Measurements from ENCODE around the gene RIC3. TPM values are rescaled to one million over a fixed set of nuclear protein-coding genes. Genes with fewer than 3 reads are reported as not detected.

RIC3 gene
- total and polyA plus RNA-seq, 5 donors from 2014 or later, result 1.5 to 23.8 (median 3.1) TPM

GRCh38 chr11:8138526-8138925 lies 30.3 kb downstream of the RIC3 start:
- H3K4me1 Mint-ChIP-seq, result no peaks in the 10 kb centered on the region
- H3K27me3 ChIP-seq (ENCODE audit: control insufficient read depth, insufficient read depth, low read length), result no peaks in the 10 kb centered on the region
- no peak for ATAC-seq (ENCODE audit: low read depth in 2 of 2)

GRCh38 chr11:8127447-8127846 lies 41.4 kb downstream of the RIC3 start:
- H3K27me3 Mint-ChIP-seq, result no peaks in the 10 kb centered on the region
- H3K4me3 Mint-ChIP-seq, result no peak overlapping the region
- DNase-seq (no peak), ATAC-seq (ENCODE audit: low read depth in 2 of 2) (no peak)
- H3K36me3 Mint-ChIP-seq, result no peaks in the 10 kb centered on the region
- H3K4me1 Mint-ChIP-seq, result no peaks in the 10 kb centered on the region
- Histone ChIP-seq H3K9me3 (ENCODE audit: control insufficient read depth in 2 of 2, low read length in 2 of 2) (no peaks in the 10 kb centered on the region), H3K4me3 (ENCODE audit: low read depth, low read length) (no peak overlapping the region), H3K4me1 (ENCODE audit: control insufficient read depth, insufficient read depth, low read length, poor library complexity, severe bottlenecking) (no peaks in the 10 kb centered on the region), H3K27me3 (ENCODE audit: control insufficient read depth, insufficient read depth, low read length) (no peaks in the 10 kb centered on the region), H3K36me3 (ENCODE audit: control insufficient read depth, insufficient read depth, low read length) (no peaks in the 10 kb centered on the region), H3K27ac (ENCODE audit: insufficient read depth, low read length, poor library complexity, severe bottlenecking) (no peak overlapping the region)
- peaks cover 0 to 2% (median 0%) of the 10 kb centered on the region in 7 donors for H3K9me3 Mint-ChIP-seq
- no peak overlapping the region for H3K27ac Mint-ChIP-seq

More at GRCh38 chr11:8138526-8138925, 30.3 kb downstream of the RIC3 start:
- Histone ChIP-seq H3K4me1 (ENCODE audit: control insufficient read depth, insufficient read depth, low read length, poor library complexity, severe bottlenecking) (no peaks in the 10 kb centered on the region), H3K9me3 (ENCODE audit: control insufficient read depth in 2 of 2, low read length in 2 of 2) (no peaks in the 10 kb centered on the region), H3K36me3 (ENCODE audit: control insufficient read depth, insufficient read depth, low read length) (peaks cover 10% of the 10 kb centered on the region), H3K4me3 (ENCODE audit: low read depth, low read length) (no peak overlapping the region), H3K27ac (ENCODE audit: insufficient read depth, low read length, poor library complexity, severe bottlenecking) (no peak overlapping the region)
- Mint-ChIP-seq H3K27me3 (no peaks in the 10 kb centered on the region), H3K4me3 (no peak overlapping the region), H3K27ac (no peak overlapping the region), H3K9me3 (peaks cover 0 to 6% (median 2%) of the 10 kb centered on the region in 7 donors), H3K36me3 (peaks cover 24% of the 10 kb centered on the region)
- no peak for DNase-seq

- DNase-seq (no peak), ATAC-seq (ENCODE audit: low read depth in 2 of 2) (no peak)
- peaks cover 0 to 2% (median 0%) of the 10 kb centered on the region in 7 donors for H3K9me3 Mint-ChIP-seq
- Histone ChIP-seq H3K27me3 (ENCODE audit: control insufficient read depth, insufficient read depth, low read length) (no peaks in the 10 kb centered on the region), H3K36me3 (ENCODE audit: control insufficient read depth, insufficient read depth, low read length) (no peaks in the 10 kb centered on the region), H3K4me3 (ENCODE audit: low read depth, low read length) (no peak overlapping the region), H3K4me1 (ENCODE audit: control insufficient read depth, insufficient read depth, low read length, poor library complexity, severe bottlenecking) (no peaks in the 10 kb centered on the region), H3K9me3 (ENCODE audit: control insufficient read depth in 2 of 2, low read length in 2 of 2) (no peaks in the 10 kb centered on the region), H3K27ac (ENCODE audit: insufficient read depth, low read length, poor library complexity, severe bottlenecking) (no peak overlapping the region)
- no peaks in the 10 kb centered on the region for H3K36me3 Mint-ChIP-seq
- H3K27ac Mint-ChIP-seq, result no peak overlapping the region
- H3K4me3 Mint-ChIP-seq, result no peak overlapping the region
- H3K27me3 Mint-ChIP-seq, result no peaks in the 10 kb centered on the region
- no peaks in the 10 kb centered on the region for H3K4me1 Mint-ChIP-seq
These were observed 42.1 kb downstream of the RIC3 start for GRCh38 chr11:8126649-8127289.

GRCh38 chr11:8122173-8122764 lies 46.6 kb downstream of the RIC3 start:
- Mint-ChIP-seq H3K9me3 (peaks cover 0 to 10% (median 0%) of the 10 kb centered on the region in 7 donors), H3K4me1 (no peaks in the 10 kb centered on the region), H3K36me3 (peaks cover 16% of the 10 kb centered on the region), H3K27ac (no peak overlapping the region), H3K27me3 (no peaks in the 10 kb centered on the region), H3K4me3 (no peak overlapping the region)
- DNase-seq (no peak), ATAC-seq (ENCODE audit: low read depth in 2 of 2) (no peak)
- Histone ChIP-seq H3K4me3 (ENCODE audit: low read depth, low read length) (no peak overlapping the region), H3K9me3 (ENCODE audit: control insufficient read depth in 2 of 2, low read length in 2 of 2) (no peaks in the 10 kb centered on the region), H3K27me3 (ENCODE audit: control insufficient read depth, insufficient read depth, low read length) (no peaks in the 10 kb centered on the region), H3K27ac (ENCODE audit: insufficient read depth, low read length, poor library complexity, severe bottlenecking) (no peak overlapping the region), H3K4me1 (ENCODE audit: control insufficient read depth, insufficient read depth, low read length, poor library complexity, severe bottlenecking) (no peaks in the 10 kb centered on the region), H3K36me3 (ENCODE audit: control insufficient read depth, insufficient read depth, low read length) (no peaks in the 10 kb centered on the region)

GRCh38 chr11:8111636-8112035 lies 57.2 kb downstream of the RIC3 start:
- no peaks in the 10 kb centered on the region for H3K27me3 Mint-ChIP-seq
- no peaks in the 10 kb centered on the region for H3K4me1 Mint-ChIP-seq
- peaks cover 0 to 12% (median 8%) of the 10 kb centered on the region in 7 donors for H3K9me3 Mint-ChIP-seq
- no peak overlapping the region for H3K27ac Mint-ChIP-seq
- H3K36me3 Mint-ChIP-seq, result peaks cover 18% of the 10 kb centered on the region
- H3K9me3 ChIP-seq (ENCODE audit: control insufficient read depth in 2 of 2, low read length in 2 of 2), result peaks cover 0 to 4% of the 10 kb centered on the region in 2 experiments
- no peak overlapping the region for H3K4me3 Mint-ChIP-seq
- H3K4me3 ChIP-seq (ENCODE audit: low read depth, low read length), result no peak overlapping the region
- H3K36me3 ChIP-seq (ENCODE audit: control insufficient read depth, insufficient read depth, low read length), result peaks cover 9% of the 10 kb centered on the region
- no peak for ATAC-seq (ENCODE audit: low read depth in 2 of 2)
- no peaks in the 10 kb centered on the region for H3K27me3 ChIP-seq (ENCODE audit: control insufficient read depth, insufficient read depth, low read length)
- no peaks in the 10 kb centered on the region for H3K4me1 ChIP-seq (ENCODE audit: control insufficient read depth, insufficient read depth, low read length, poor library complexity, severe bottlenecking)
- no peak for DNase-seq
- no peak overlapping the region for H3K27ac ChIP-seq (ENCODE audit: insufficient read depth, low read length, poor library complexity, severe bottlenecking)

- no peaks in the 10 kb centered on the region for H3K4me1 Mint-ChIP-seq
- Histone ChIP-seq H3K36me3 (ENCODE audit: control insufficient read depth, insufficient read depth, low read length) (peaks cover 20% of the 10 kb centered on the region), H3K27me3 (ENCODE audit: control insufficient read depth, insufficient read depth, low read length) (no peaks in the 10 kb centered on the region), H3K27ac (ENCODE audit: insufficient read depth, low read length, poor library complexity, severe bottlenecking) (no peak overlapping the region), H3K4me3 (ENCODE audit: low read depth, low read length) (no peak overlapping the region), H3K9me3 (ENCODE audit: control insufficient read depth in 2 of 2, low read length in 2 of 2) (peaks cover 0 to 4% of the 10 kb centered on the region in 2 experiments), H3K4me1 (ENCODE audit: control insufficient read depth, insufficient read depth, low read length, poor library complexity, severe bottlenecking) (no peaks in the 10 kb centered on the region)
- no peak overlapping the region for H3K4me3 Mint-ChIP-seq
- DNase-seq (no peak), ATAC-seq (ENCODE audit: low read depth in 2 of 2) (no peak)
- H3K9me3 Mint-ChIP-seq, result peaks cover 0 to 9% (median 6%) of the 10 kb centered on the region in 7 donors
- peaks cover 13% of the 10 kb centered on the region for H3K36me3 Mint-ChIP-seq
- H3K27ac Mint-ChIP-seq, result no peak overlapping the region
- H3K27me3 Mint-ChIP-seq, result no peaks in the 10 kb centered on the region
These were observed 58.4 kb downstream of the RIC3 start for GRCh38 chr11:8110396-8110795.

- Histone ChIP-seq H3K27ac (ENCODE audit: insufficient read depth, low read length, poor library complexity, severe bottlenecking) (no peak overlapping the region), H3K36me3 (ENCODE audit: control insufficient read depth, insufficient read depth, low read length) (peaks cover 20% of the 10 kb centered on the region), H3K27me3 (ENCODE audit: control insufficient read depth, insufficient read depth, low read length) (no peaks in the 10 kb centered on the region), H3K9me3 (ENCODE audit: control insufficient read depth in 2 of 2, low read length in 2 of 2) (peaks cover 0 to under 1% of the 10 kb centered on the region in 2 experiments), H3K4me3 (ENCODE audit: low read depth, low read length) (no peak overlapping the region), H3K4me1 (ENCODE audit: control insufficient read depth, insufficient read depth, low read length, poor library complexity, severe bottlenecking) (no peaks in the 10 kb centered on the region)
- Mint-ChIP-seq H3K27ac (no peak overlapping the region), H3K36me3 (peaks cover 8% of the 10 kb centered on the region), H3K27me3 (no peaks in the 10 kb centered on the region), H3K9me3 (peaks cover 0 to 4% (median 3%) of the 10 kb centered on the region in 7 donors), H3K4me3 (no peak overlapping the region), H3K4me1 (no peaks in the 10 kb centered on the region)
- DNase-seq (no peak), ATAC-seq (ENCODE audit: low read depth in 2 of 2) (no peak)
These were observed 59.1 kb downstream of the RIC3 start for GRCh38 chr11:8109675-8110074.

- Histone ChIP-seq H3K9me3 (ENCODE audit: control insufficient read depth in 2 of 2, low read length in 2 of 2) (no peaks in the 10 kb centered on the region), H3K27ac (ENCODE audit: insufficient read depth, low read length, poor library complexity, severe bottlenecking) (no peak overlapping the region), H3K4me1 (ENCODE audit: control insufficient read depth, insufficient read depth, low read length, poor library complexity, severe bottlenecking) (no peaks in the 10 kb centered on the region), H3K27me3 (ENCODE audit: control insufficient read depth, insufficient read depth, low read length) (no peaks in the 10 kb centered on the region), H3K36me3 (ENCODE audit: control insufficient read depth, insufficient read depth, low read length) (peaks cover 24% of the 10 kb centered on the region), H3K4me3 (ENCODE audit: low read depth, low read length) (no peak overlapping the region)
- no peak overlapping the region for H3K4me3 Mint-ChIP-seq
- DNase-seq, result no peak
- peaks cover 0 to 4% (median 0%) of the 10 kb centered on the region in 7 donors for H3K9me3 Mint-ChIP-seq
- peaks cover 5% of the 10 kb centered on the region for H3K36me3 Mint-ChIP-seq
- peaks cover 0 to 6% (median 0%) of the 10 kb centered on the region in 4 donors for H3K4me1 Mint-ChIP-seq
- no peak for ATAC-seq (ENCODE audit: low read depth in 2 of 2)
- H3K27me3 Mint-ChIP-seq, result no peaks in the 10 kb centered on the region
- peak overlapping the region in 1 of 3 donors; percentile 5 for H3K27ac Mint-ChIP-seq
These were observed 60.4 kb downstream of the RIC3 start for GRCh38 chr11:8108421-8108820.
